Measurements from ENCODE around the gene PAWR. TPM values are rescaled to one million over a fixed set of nuclear protein-coding genes. Genes with fewer than 3 reads are reported as not detected.

The PAWR gene
- total RNA-seq, 4 donors from 2014 or later, result 54.8 to 159 (median 65.8) TPM

DNA sequence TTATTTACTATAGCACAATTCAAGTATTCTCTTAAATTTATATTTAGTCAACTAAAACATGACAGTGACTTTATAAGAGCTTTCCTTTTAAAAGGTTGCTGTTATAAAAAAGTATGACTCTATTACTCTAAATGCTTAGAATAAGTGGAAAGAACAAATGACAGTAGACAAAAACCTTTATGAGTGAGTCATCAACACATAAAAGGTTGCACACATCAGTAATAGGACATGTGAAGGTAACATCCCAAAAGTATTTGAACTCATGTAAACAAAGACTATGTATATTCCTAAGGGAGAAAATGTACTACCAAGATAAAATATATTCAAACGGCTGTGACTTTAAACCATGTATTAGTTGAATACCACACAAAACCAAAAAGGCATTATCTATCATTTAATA lies 98.8 kb downstream of the PAWR start:
- no peaks in the 10 kb centered on the region for H3K27me3 ChIP-seq
- H3K9me3 ChIP-seq, result no peaks in the 10 kb centered on the region
- no peak overlapping the region for H3K4me3 ChIP-seq
- TF ChIP-seq POLR2A (IDR thresholded peaks at IDR 0.05) (no peak), EP300 (IDR thresholded peaks at IDR 0.05) (no peak)
- TF ChIP-seq, protein P1, sequence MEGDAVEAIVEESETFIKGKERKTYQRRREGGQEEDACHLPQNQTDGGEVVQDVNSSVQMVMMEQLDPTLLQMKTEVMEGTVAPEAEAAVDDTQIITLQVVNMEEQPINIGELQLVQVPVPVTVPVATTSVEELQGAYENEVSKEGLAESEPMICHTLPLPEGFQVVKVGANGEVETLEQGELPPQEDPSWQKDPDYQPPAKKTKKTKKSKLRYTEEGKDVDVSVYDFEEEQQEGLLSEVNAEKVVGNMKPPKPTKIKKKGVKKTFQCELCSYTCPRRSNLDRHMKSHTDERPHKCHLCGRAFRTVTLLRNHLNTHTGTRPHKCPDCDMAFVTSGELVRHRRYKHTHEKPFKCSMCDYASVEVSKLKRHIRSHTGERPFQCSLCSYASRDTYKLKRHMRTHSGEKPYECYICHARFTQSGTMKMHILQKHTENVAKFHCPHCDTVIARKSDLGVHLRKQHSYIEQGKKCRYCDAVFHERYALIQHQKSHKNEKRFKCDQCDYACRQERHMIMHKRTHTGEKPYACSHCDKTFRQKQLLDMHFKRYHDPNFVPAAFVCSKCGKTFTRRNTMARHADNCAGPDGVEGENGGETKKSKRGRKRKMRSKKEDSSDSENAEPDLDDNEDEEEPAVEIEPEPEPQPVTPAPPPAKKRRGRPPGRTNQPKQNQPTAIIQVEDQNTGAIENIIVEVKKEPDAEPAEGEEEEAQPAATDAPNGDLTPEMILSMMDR (IDR thresholded peaks at IDR 0.05), result no peak
- WGBS, 2 donors, result 69 to 85% methylated on average over 1 of the region's 1 CpG
- H3K36me3 ChIP-seq, result no peaks in the 10 kb centered on the region
- no peaks in the 10 kb centered on the region for H3K4me1 ChIP-seq
- DNase-seq (ENCODE audit: low spot score in 2 of 2), result no peak
- no peak overlapping the region for H3K27ac ChIP-seq

GRCh38 chr12:79590751-79591150 lies 100.0 kb downstream of the PAWR start:
- 94 to 97% methylated on average over 2 of the region's 2 CpGs for WGBS, 2 donors

DNA sequence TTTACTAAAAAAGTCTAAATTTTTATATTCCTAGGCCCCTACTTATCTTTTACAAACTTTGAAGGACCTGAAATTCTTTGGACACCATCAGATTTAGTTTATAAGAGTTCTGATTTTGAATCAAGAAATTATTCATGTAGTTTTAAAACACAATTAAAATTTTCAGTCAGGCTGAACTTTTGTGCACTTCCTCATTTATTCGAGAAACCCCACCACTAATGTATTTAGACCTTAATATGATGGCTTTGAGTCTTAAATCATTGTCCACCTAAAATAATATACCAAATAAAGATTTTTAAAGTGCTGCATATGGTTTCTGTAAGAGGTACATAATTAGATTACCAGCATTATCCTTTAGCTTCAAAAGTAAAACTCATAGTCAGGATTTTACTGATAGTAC lies 103.4 kb downstream of the PAWR start:
- WGBS, 2 donors, result 77 to 78% methylated on average over 1 of the region's 1 CpG
- Histone ChIP-seq H3K9me3 (no peaks in the 10 kb centered on the region), H3K27me3 (no peaks in the 10 kb centered on the region), H3K36me3 (no peaks in the 10 kb centered on the region), H3K4me1 (no peaks in the 10 kb centered on the region), H3K4me3 (no peak overlapping the region), H3K27ac (no peak overlapping the region)
- TF ChIP-seq, protein P1 (IDR thresholded peaks at IDR 0.05), result no peak
- TF ChIP-seq POLR2A (IDR thresholded peaks at IDR 0.05), result no peak
- no peak for TF ChIP-seq EP300 (IDR thresholded peaks at IDR 0.05)
- DNase-seq (ENCODE audit: low spot score in 2 of 2), result no peak

More at GRCh38 chr12:79590751-79591150, 100.0 kb downstream of the PAWR start:
- Histone ChIP-seq H3K27ac (no peak overlapping the region), H3K27me3 (no peaks in the 10 kb centered on the region), H3K4me3 (no peak overlapping the region), H3K36me3 (no peaks in the 10 kb centered on the region), H3K4me1 (no peaks in the 10 kb centered on the region), H3K9me3 (no peaks in the 10 kb centered on the region)
- no peak for DNase-seq (ENCODE audit: low spot score in 2 of 2)
- TF ChIP-seq POLR2A (IDR thresholded peaks at IDR 0.05) (no peak), EP300 (IDR thresholded peaks at IDR 0.05) (no peak)
- TF ChIP-seq, protein P1 (IDR thresholded peaks at IDR 0.05), result no peak

DNA sequence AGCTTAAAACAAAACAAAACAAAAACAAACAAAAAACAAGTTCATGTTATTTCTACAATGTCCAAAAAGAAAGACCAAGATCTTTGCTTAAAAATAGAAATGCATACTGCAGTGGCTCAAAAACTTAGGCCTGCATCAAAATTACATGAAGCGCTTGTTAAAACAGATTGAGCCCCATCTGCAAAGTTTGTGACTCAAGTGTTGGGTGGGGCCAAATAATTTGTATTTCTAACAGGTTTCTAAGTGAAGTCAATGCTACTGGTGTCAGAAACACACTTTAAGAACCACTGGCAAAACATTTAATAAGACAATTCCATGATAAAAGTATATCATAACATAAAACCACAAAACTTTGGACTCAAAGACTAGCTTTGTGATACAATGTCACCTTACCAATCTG lies 105.6 kb downstream of the PAWR start:
- H3K27me3 ChIP-seq, result no peaks in the 10 kb centered on the region
- H3K4me1 ChIP-seq, result no peaks in the 10 kb centered on the region
- H3K4me3 ChIP-seq, result no peak overlapping the region
- no peaks in the 10 kb centered on the region for H3K9me3 ChIP-seq
- TF ChIP-seq POLR2A (IDR thresholded peaks at IDR 0.05), result no peak
- TF ChIP-seq EP300 (IDR thresholded peaks at IDR 0.05), result no peak
- TF ChIP-seq, protein P1 (IDR thresholded peaks at IDR 0.05), result no peak
- WGBS, 2 donors, result 90 to 100% methylated on average over 1 of the region's 1 CpG
- H3K36me3 ChIP-seq, result peaks cover 0 to 4% (median 0%) of the 10 kb centered on the region in 3 donors
- H3K27ac ChIP-seq, result no peak overlapping the region
- no peak for DNase-seq (ENCODE audit: low spot score in 2 of 2)

- peaks cover 0 to 29% (median 9%) of the 10 kb centered on the region in 4 donors for H3K9me3 ChIP-seq
- no peak overlapping the region for H3K4me3 ChIP-seq
- WGBS, 2 donors, result 97% methylated on average over 18 to 21 of the region's 22 CpGs
- no peak overlapping the region for H3K27ac ChIP-seq
- no peaks in the 10 kb centered on the region for H3K27me3 ChIP-seq
- no peaks in the 10 kb centered on the region for H3K4me1 ChIP-seq
- TF ChIP-seq EP300 (IDR thresholded peaks at IDR 0.05) (no peak), POLR2A (IDR thresholded peaks at IDR 0.05) (no peak)
- TF ChIP-seq, protein P1 (IDR thresholded peaks at IDR 0.05), result no peak
- peaks cover 0 to 50% (median 0%) of the 10 kb centered on the region in 3 donors for H3K36me3 ChIP-seq
- no peak for DNase-seq (ENCODE audit: low spot score in 2 of 2)
Measured at GRCh38 chr12:79573820-79574219, 116.9 kb downstream of the PAWR start.
